Inflammatory macrophage treated with lipopolysaccharide for 1 hour (primary cell): ENCODE measurements around the gene ZNF737.
A peak's percentile ranks its signal among the peaks of the same experiment; 100 is the strongest.
"Not testable (repeated sequence)": the region's sequence is repeated elsewhere in the genome, so short reads cannot be mapped to it uniquely, and the experiment has no call there.

ENCODE experiments used
- DNase-seq, 2 donors: peaks; one replicate each; pipeline ENCODE4 v3.0.0-alpha.2; 2020 to 2022

ZNF737 gene

GRCh38 chr19:20565321-20566018 is at the start of gene ZNF737:
Gene ZNF737 (minus strand): TSS chr19:20565781. CDS start chr19:20565640, 141 bp downstream.
- peak; percentile 82 to 91 for DNase-seq

DNA sequence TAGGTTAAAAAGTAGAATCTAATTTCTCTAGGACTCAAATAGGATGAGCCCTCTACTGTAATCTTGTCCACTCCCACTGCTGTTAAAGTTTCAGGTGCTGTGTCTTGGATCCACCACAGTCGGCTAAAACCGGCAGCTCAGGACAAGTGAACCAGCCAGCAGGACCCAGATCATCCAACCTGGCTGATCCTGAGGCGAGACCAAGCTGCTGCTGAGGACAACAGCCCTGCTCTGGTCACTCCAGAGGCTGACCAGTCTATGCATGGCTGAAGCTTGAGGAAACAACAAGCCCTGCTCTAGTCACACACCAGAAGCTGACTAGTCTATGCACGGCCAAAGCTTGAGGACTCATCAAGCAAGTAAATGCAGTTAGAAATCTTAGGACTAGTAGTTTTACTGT is 49.4 kb upstream of the ZNF737 start:
- DNase-seq, result not testable (repeated sequence)

GRCh38 chr19:20612711-20613316 is 47.2 kb upstream of the ZNF737 start:
- DNase-seq, result no peak

DNA sequence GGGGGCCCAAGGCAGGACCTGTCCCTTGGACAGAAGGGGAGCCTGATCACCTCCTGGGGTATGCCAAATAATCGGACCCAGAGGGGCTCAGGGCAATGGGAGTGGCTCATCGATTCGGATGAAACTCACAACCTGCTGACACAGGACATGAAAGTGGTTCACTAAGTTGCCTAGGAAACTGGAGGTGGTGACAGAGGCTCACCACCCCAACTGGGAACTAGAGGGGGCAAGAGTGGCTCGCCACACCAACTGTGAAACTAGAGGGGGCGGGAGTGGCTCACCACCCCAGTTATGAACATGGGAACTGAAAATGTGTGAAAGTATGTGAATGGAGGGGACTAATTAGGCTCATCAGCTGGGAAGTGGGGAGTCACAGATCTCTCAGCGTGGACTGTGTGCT is 46.3 kb upstream of the ZNF737 start:
- no peak for DNase-seq

DNA sequence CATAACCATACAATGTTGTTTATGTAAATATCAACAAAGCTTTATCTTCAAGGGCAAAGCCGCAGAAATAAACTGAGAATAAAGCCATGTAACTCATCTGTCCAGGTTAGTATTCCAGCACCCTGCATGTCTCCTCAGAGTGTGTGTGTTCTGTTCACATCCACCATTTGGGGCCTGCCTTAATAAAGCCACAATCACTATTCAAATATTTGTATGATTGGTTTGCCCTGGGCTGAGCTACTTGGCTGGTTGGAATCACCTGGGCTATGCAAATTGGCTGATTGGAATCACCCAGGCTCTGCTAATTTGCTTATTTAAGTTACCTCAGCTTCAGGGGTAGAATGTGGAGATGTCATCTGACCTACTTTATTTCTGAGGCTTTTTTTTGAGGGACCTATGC is 42.4 kb upstream of the ZNF737 start:
- no peak for DNase-seq

GRCh38 chr19:20558571-20558970 is 7.0 kb downstream of the ZNF737 start:
- DNase-seq, result no peak

DNA sequence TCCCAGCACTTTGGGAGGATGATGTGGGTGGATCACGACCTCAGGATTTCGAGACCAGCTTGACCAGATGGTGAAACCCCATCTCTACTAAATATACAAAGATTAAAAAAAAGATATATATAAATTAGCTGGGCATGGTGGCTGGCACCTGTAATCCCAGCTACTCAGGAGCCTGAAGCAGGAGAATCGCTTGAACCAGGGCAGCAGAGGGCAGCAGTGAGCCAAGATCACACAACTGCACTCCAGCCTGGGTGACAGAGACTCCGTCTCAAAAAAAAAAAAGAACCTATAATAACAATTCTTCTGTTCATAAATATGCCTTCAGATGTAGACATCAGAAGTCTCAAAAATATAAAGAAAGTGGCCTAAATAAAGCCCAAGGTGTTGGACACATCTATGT is 7.6 kb downstream of the ZNF737 start:
- DNase-seq, result no peak

GRCh38 chr19:20544667-20545333 is 20.8 kb downstream of the ZNF737 start:
- DNase-seq, result peak in 1 of 2 donors; percentile 1

GRCh38 chr19:20530303-20530702 is 35.3 kb downstream of the ZNF737 start:
- DNase-seq, result not testable (repeated sequence)

GRCh38 chr19:20513189-20513904 is 52.2 kb downstream of the ZNF737 start:
- no peak for DNase-seq

GRCh38 chr19:20503476-20503875 is 62.1 kb downstream of the ZNF737 start:
- no peak for DNase-seq
